Endodermal cell (in vitro differentiated cells): Measurements from ENCODE around the gene SUGP2. TPM values are rescaled to one million over a fixed set of nuclear protein-coding genes. Genes with fewer than 3 reads are reported as not detected.

ENCODE experiments used
- DNase-seq: peaks from one replicate; pipeline ENCODE4 v3.0.0-alpha.2; 2017
- H3K27ac ChIP-seq: 2 replicates; pipeline ENCODE4 v1.5.1; 2013; ENCODE audit warnings: mild to moderate bottlenecking, low read depth, low read length, moderate library complexity
- H3K27me3 ChIP-seq: 2 replicates; pipeline ENCODE4 v1.6.1; 2013; ENCODE audit warnings: mild to moderate bottlenecking, low read length, moderate library complexity; ENCODE audit not compliant: insufficient read depth, control insufficient read depth, poor library complexity, severe bottlenecking
- H3K36me3 ChIP-seq: 2 replicates; pipeline ENCODE4 v1.7.0; 2013; ENCODE audit warnings: mild to moderate bottlenecking, low read length, moderate library complexity; ENCODE audit not compliant: control insufficient read depth, insufficient read depth
- H3K4me1 ChIP-seq: one replicate; pipeline ENCODE4 v1.7.0; 2013; ENCODE audit warnings: low read length; ENCODE audit not compliant: control insufficient read depth, insufficient read depth
- H3K4me3 ChIP-seq: 2 replicates; pipeline ENCODE4 v1.5.1; 2013; ENCODE audit warnings: mild to moderate bottlenecking, low read length, moderate library complexity
- H3K9ac ChIP-seq: 2 replicates; pipeline ENCODE4 v1.6.1; 2013; ENCODE audit warnings: mild to moderate bottlenecking, low read length, moderate library complexity; ENCODE audit not compliant: poor library complexity, severe bottlenecking; ENCODE audit errors: extremely low read depth
- H3K9me3 ChIP-seq: 2 replicates; pipeline ENCODE4 v1.6.1; 2013; ENCODE audit warnings: mild to moderate bottlenecking, low read length, moderate library complexity; ENCODE audit not compliant: control insufficient read depth
- H3K27ac Mint-ChIP-seq: 2 replicates; pipeline ENCODE4 v1.8.0; 2020; ENCODE audit warnings: mixed read lengths
- H3K27me3 Mint-ChIP-seq: 2 replicates; pipeline ENCODE4 v1.8.0; 2021; ENCODE audit warnings: mild to moderate bottlenecking, mixed read lengths; ENCODE audit not compliant: insufficient read depth
- H3K36me3 Mint-ChIP-seq: 2 replicates; pipeline ENCODE4 v1.8.0; 2020; ENCODE audit warnings: low read depth, mixed read lengths
- H3K4me1 Mint-ChIP-seq: 2 replicates; pipeline ENCODE4 v1.8.0; 2020; ENCODE audit warnings: mixed read lengths
- H3K4me3 Mint-ChIP-seq: 2 replicates; pipeline ENCODE4 v1.8.0; 2020; ENCODE audit warnings: mild to moderate bottlenecking, moderate library complexity, mixed read lengths
- H3K9me3 Mint-ChIP-seq: 2 replicates; pipeline ENCODE4 v1.8.0; 2020; ENCODE audit warnings: mild to moderate bottlenecking, mixed read lengths
- WGBS, 2 experiments: methylation state at CpG; one replicate each; pipeline versions ENCODE4 v1.1.5 to v1.1.7; 2013; ENCODE audit warnings: missing lambda C conversion rate in 2 of 2, mixed read lengths in 1 of 2; ENCODE audit not compliant: insufficient coverage in 1 of 2, insufficient read length in 1 of 2; 5-methylcytosine and 5-hydroxymethylcytosine counted together
- total RNA-seq, 2 donors: library from RNA; stranded (reverse); fragmentation: NEBNext Ultra II Directional in 1 of 2; extraction: Animal tissue kit (Norgen Biotek cat#: 25700) in 1 of 2; gene quantifications; 2 replicates in 1 of 2; 3 replicates in 1 of 2; pipeline ENCODE4 v1.2.1, GENCODE V29; 2021
- TF ChIP-seq, protein P1 (sequence below): fragments of 200-600 bp; sonication (generic); conservative IDR thresholded peaks from 2 replicates; pipeline ENCODE4 v1.5.0; 2021; ENCODE audit warnings: antibody characterized with exemption, mild to moderate bottlenecking

The SUGP2 gene
- total RNA-seq, 2 donors from 2014 or later, result 121 to 157 TPM

DNA sequence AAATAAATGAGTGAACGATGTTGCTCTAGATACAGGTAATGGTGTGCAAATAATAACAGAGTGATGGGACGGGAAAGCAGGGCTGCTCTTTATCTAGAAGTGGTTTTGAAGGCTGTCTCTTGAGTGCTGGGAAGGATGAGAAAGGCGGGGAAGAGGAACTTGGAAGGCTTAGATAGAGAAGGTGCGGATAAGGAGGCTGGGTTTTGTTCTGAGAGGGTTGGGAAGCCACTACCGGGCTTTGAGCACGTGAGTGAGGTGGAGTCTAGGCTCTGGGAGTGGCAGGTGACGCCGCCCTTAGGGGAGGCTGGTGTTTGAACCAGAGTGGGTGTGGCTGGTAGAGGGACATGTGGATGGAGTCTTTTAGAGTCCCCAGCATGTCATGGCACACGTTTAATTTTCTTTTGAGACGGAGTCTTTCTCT is 897 bp upstream of the SUGP2 start:
- peak overlapping the region; percentile 91 for H3K4me3 ChIP-seq
- Mint-ChIP-seq H3K4me1 (peaks cover 13% of the 10 kb centered on the region), H3K27me3 (no peaks in the 10 kb centered on the region), H3K9me3 (peaks cover 26% of the 10 kb centered on the region), H3K4me3 (peak overlapping the region; percentile 86), H3K36me3 (peaks cover 59% of the 10 kb centered on the region), H3K27ac (peak overlapping the region; percentile 91)
- peak; percentile 90 for DNase-seq
- WGBS, 2 experiments, result 2 to 10% methylated on average over 5 to 10 of the region's 10 CpGs
- H3K9ac ChIP-seq, result peak overlapping the region; percentile 55
- no peaks in the 10 kb centered on the region for H3K27me3 ChIP-seq
- H3K36me3 ChIP-seq, result peaks cover 60% of the 10 kb centered on the region
- peak overlapping the region; percentile 83 for H3K27ac ChIP-seq
- peaks cover 20% of the 10 kb centered on the region for H3K9me3 ChIP-seq
- no peaks in the 10 kb centered on the region for H3K4me1 ChIP-seq
- TF ChIP-seq, protein P1, sequence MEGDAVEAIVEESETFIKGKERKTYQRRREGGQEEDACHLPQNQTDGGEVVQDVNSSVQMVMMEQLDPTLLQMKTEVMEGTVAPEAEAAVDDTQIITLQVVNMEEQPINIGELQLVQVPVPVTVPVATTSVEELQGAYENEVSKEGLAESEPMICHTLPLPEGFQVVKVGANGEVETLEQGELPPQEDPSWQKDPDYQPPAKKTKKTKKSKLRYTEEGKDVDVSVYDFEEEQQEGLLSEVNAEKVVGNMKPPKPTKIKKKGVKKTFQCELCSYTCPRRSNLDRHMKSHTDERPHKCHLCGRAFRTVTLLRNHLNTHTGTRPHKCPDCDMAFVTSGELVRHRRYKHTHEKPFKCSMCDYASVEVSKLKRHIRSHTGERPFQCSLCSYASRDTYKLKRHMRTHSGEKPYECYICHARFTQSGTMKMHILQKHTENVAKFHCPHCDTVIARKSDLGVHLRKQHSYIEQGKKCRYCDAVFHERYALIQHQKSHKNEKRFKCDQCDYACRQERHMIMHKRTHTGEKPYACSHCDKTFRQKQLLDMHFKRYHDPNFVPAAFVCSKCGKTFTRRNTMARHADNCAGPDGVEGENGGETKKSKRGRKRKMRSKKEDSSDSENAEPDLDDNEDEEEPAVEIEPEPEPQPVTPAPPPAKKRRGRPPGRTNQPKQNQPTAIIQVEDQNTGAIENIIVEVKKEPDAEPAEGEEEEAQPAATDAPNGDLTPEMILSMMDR, result no peak

DNA sequence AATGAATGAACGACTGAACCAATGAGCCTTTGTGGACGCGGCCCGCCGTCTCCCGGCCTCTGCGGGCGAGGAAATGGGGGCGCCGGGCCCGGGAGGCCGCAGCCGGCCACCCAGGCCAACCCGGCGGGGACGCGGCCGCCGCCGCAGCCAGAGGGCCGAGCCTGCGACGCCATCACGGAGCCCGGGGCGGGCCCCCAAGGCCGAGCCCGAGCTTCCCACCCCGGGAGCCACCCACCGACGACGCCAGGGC is 216 bp downstream of the SUGP2 start:
- peaks cover 17% of the 10 kb centered on the region for H3K9me3 Mint-ChIP-seq
- peaks cover 13% of the 10 kb centered on the region for H3K4me1 Mint-ChIP-seq
- H3K27ac ChIP-seq, result peak overlapping the region; percentile 83
- H3K9ac ChIP-seq, result peak overlapping the region; percentile 74
- H3K4me1 ChIP-seq, result no peaks in the 10 kb centered on the region
- H3K4me3 Mint-ChIP-seq, result peak overlapping the region; percentile 86
- peak overlapping the region; percentile 95 for H3K27ac Mint-ChIP-seq
- H3K36me3 Mint-ChIP-seq, result peaks cover 58% of the 10 kb centered on the region
- 0% methylated on average over 24 to 32 of the region's 32 CpGs for WGBS, 2 experiments
- no peaks in the 10 kb centered on the region for H3K27me3 ChIP-seq
- peaks cover 12% of the 10 kb centered on the region for H3K9me3 ChIP-seq
- DNase-seq, result no peak
- TF ChIP-seq, protein P1, result no peak
- H3K36me3 ChIP-seq, result peaks cover 58% of the 10 kb centered on the region
- peak overlapping the region; percentile 91 for H3K4me3 ChIP-seq
- no peaks in the 10 kb centered on the region for H3K27me3 Mint-ChIP-seq

DNA sequence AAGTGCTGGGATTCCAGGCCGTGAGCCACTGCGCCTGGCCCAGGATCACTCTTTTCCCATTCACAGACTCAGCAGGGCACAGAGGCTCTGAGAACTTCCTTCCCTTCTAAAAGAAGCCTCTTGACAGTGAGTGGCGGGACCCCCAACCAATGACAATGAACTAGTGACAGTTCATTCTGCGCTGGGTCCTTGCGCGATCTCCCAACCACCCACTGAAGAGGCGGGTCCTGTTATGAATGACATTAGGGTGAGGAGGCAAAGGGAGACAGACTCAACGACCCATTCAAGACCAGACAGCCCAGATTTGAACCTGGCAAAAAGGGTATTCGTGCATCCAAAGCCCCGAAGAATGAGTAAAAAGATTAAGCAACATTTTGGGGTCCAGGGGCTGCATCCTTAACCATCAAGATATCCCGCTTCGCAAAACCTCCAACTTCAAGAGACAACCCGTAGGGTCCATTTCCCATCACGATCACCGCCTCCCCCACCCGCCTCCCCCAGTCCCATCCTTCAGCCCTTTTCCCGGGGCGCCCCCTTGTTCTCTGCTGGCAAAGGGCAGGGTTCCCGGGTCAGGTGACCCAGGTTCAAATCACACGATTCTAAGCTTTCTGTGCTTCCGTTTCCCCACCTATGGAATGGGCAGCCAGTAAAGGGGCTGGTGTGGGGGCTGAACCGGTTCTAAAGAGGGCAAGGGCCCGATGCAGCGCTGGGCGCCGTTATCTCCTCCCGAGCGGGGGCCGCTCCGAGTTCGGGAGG is 719 bp downstream of the SUGP2 start:
- Mint-ChIP-seq H3K9me3 (peaks cover 13% of the 10 kb centered on the region), H3K4me1 (peaks cover 13% of the 10 kb centered on the region), H3K27me3 (no peaks in the 10 kb centered on the region), H3K4me3 (peak overlapping the region; percentile 86), H3K27ac (peak overlapping the region; percentile 95), H3K36me3 (peaks cover 58% of the 10 kb centered on the region)
- peak overlapping the region; percentile 74 for H3K9ac ChIP-seq
- peaks cover 7% of the 10 kb centered on the region for H3K9me3 ChIP-seq
- no peaks in the 10 kb centered on the region for H3K27me3 ChIP-seq
- DNase-seq, result peak; percentile 99
- TF ChIP-seq, protein P1, result no peak
- peak overlapping the region; percentile 91 for H3K4me3 ChIP-seq
- peak overlapping the region; percentile 83 for H3K27ac ChIP-seq
- H3K4me1 ChIP-seq, result no peaks in the 10 kb centered on the region
- peaks cover 58% of the 10 kb centered on the region for H3K36me3 ChIP-seq
- 1 to 7% methylated on average over 7 to 31 of the region's 31 CpGs for WGBS, 2 experiments
